Mesenchymal stem cell (in vitro differentiated cells and primary cell): ENCODE results near the gene DPP10.

ENCODE experiments used
- DNase-seq: peaks from one replicate; pipeline ENCODE4 v3.0.0-alpha.2; 2013
- H2AFZ ChIP-seq: one replicate; pipeline ENCODE4 v1.6.1; 2013; ENCODE audit warnings: low read depth, mild to moderate bottlenecking, control low read depth, inconsistent platforms, low read length, moderate library complexity
- H2AK5ac ChIP-seq: 2 replicates; pipeline ENCODE4 v1.6.1; 2013; ENCODE audit warnings: low read length, moderate library complexity, mild to moderate bottlenecking, inconsistent platforms; ENCODE audit not compliant: severe bottlenecking
- H2BK120ac ChIP-seq: one replicate; pipeline ENCODE4 v1.6.1; 2013; ENCODE audit warnings: low read depth, mild to moderate bottlenecking, inconsistent platforms, low read length, moderate library complexity
- H2BK12ac ChIP-seq, 2 experiments: one replicate each; pipeline ENCODE4 v1.6.1; 2013; ENCODE audit warnings: inconsistent platforms in 2 of 2, low read length in 2 of 2, mild to moderate bottlenecking in 2 of 2, moderate library complexity in 2 of 2, control low read depth in 1 of 2
- H2BK15ac ChIP-seq: one replicate; pipeline ENCODE4 v1.6.1; 2013; ENCODE audit warnings: mild to moderate bottlenecking, low read depth, inconsistent platforms; ENCODE audit not compliant: poor library complexity, severe bottlenecking
- H2BK5ac ChIP-seq: 2 replicates; pipeline ENCODE4 v1.6.1; 2013; ENCODE audit warnings: low read depth, mild to moderate bottlenecking, low read length, control low read depth, inconsistent platforms; ENCODE audit not compliant: poor library complexity, severe bottlenecking
- H3K14ac ChIP-seq, 2 experiments: one replicate each; pipeline ENCODE4 v1.6.1; 2013; ENCODE audit warnings: inconsistent platforms in 2 of 2, low read length in 2 of 2, control low read depth in 1 of 2, mild to moderate bottlenecking in 1 of 2, moderate library complexity in 1 of 2
- H3K18ac ChIP-seq, 2 experiments: one replicate each; pipeline ENCODE4 v1.6.1; 2013; ENCODE audit warnings: inconsistent platforms in 2 of 2, low read length in 2 of 2, control low read depth in 1 of 2, low read depth in 1 of 2, mild to moderate bottlenecking in 1 of 2
- H3K23ac ChIP-seq, 2 experiments: one replicate each; pipeline ENCODE4 v1.6.1; 2013; ENCODE audit warnings: inconsistent platforms in 2 of 2, low read length in 2 of 2, mild to moderate bottlenecking in 2 of 2, moderate library complexity in 2 of 2, control low read depth in 1 of 2
- H3K27ac ChIP-seq: 2 replicates; pipeline ENCODE4 v1.5.1; 2013; ENCODE audit warnings: mild to moderate bottlenecking, moderate library complexity, low read length, control low read depth, inconsistent platforms; ENCODE audit not compliant: poor library complexity, severe bottlenecking
- H3K27me3 ChIP-seq, 2 experiments: 2 replicates each; pipeline versions ENCODE4 v1.6.1 to v1.7.0; 2013; ENCODE audit warnings: low read length in 2 of 2, mild to moderate bottlenecking in 2 of 2, moderate library complexity in 2 of 2, control low read depth in 1 of 2, inconsistent platforms in 1 of 2; ENCODE audit not compliant: control insufficient read depth in 1 of 2, insufficient read depth in 1 of 2
- H3K36me3 ChIP-seq, 2 experiments: 2 replicates each; pipeline versions ENCODE4 v1.6.1 to v1.7.0; 2013; ENCODE audit warnings: low read length in 2 of 2, control low read depth in 1 of 2, inconsistent platforms in 1 of 2, low read depth in 1 of 2, mild to moderate bottlenecking in 1 of 2; ENCODE audit not compliant: insufficient read depth in 2 of 2, control insufficient read depth in 1 of 2
- H3K4ac ChIP-seq, 2 experiments: one replicate each; pipeline ENCODE4 v1.6.1; 2013; ENCODE audit warnings: inconsistent platforms in 2 of 2, low read length in 2 of 2, mild to moderate bottlenecking in 2 of 2, moderate library complexity in 2 of 2, control low read depth in 1 of 2, low read depth in 1 of 2
- H3K4me1 ChIP-seq: 2 replicates; pipeline ENCODE4 v1.6.1; 2013; ENCODE audit warnings: low read depth, low read length, control low read depth; ENCODE audit not compliant: control insufficient read depth, insufficient read depth
- H3K4me2 ChIP-seq: 2 replicates; pipeline ENCODE4 v1.6.1; 2013; ENCODE audit warnings: low read length, mild to moderate bottlenecking, inconsistent platforms; ENCODE audit not compliant: poor library complexity, severe bottlenecking
- H3K4me3 ChIP-seq, 2 experiments: 2 replicates each; pipeline versions ENCODE4 v1.5.1 to v1.7.0; 2013; ENCODE audit warnings: low read length in 2 of 2, mild to moderate bottlenecking in 2 of 2, control low read depth in 1 of 2, low read depth in 1 of 2; ENCODE audit not compliant: insufficient read depth in 1 of 2
- H3K79me1 ChIP-seq: replicated peaks from 2 replicates; pipeline ENCODE4 v1.6.1; 2013; ENCODE audit warnings: mild to moderate bottlenecking, control low read depth, low read length, inconsistent platforms; ENCODE audit not compliant: poor library complexity, severe bottlenecking
- H3K9ac ChIP-seq: 2 replicates; pipeline ENCODE4 v1.7.0; 2013; ENCODE audit warnings: mild to moderate bottlenecking, low read length, moderate library complexity
- H3K9me3 ChIP-seq: 2 replicates; pipeline ENCODE4 v1.7.0; 2013; ENCODE audit warnings: mild to moderate bottlenecking, low read length; ENCODE audit not compliant: control insufficient read depth
- H4K8ac ChIP-seq: one replicate; pipeline ENCODE4 v1.6.1; 2013; ENCODE audit warnings: inconsistent platforms, mild to moderate bottlenecking, low read length, moderate library complexity
- H4K91ac ChIP-seq: one replicate; pipeline ENCODE4 v1.6.1; 2013; ENCODE audit warnings: mild to moderate bottlenecking, low read length, inconsistent platforms
- WGBS: methylation state at CpG from one replicate; pipeline ENCODE4 v1.1.7; 2013; ENCODE audit warnings: mixed read lengths; 5-methylcytosine and 5-hydroxymethylcytosine counted together

DPP10 gene

GRCh38 chr2:115119086-115119485 is 676.6 kb downstream of the DPP10 start:
- WGBS: no CpG with 5 or more reads among the region's 1 CpG

GRCh38 chr2:115122701-115123100 is 680.3 kb downstream of the DPP10 start:
- H4K8ac ChIP-seq: no peak overlapping the region
- H2AFZ ChIP-seq: no peak overlapping the region
- H2BK15ac ChIP-seq: no peak overlapping the region
- no peak for DNase-seq
- no peak overlapping the region for H3K23ac ChIP-seq
- no peak overlapping the region for H2BK5ac ChIP-seq
- H3K4ac ChIP-seq: no peak overlapping the region
- H3K27me3 ChIP-seq: no peaks in the 10 kb centered on the region
- H3K79me1 ChIP-seq: no peaks in the 10 kb centered on the region
- H3K4me2 ChIP-seq: no peak overlapping the region
- WGBS: 75% methylated on average over 2 of the region's 2 CpGs
- no peak overlapping the region for H2BK12ac ChIP-seq
- H3K4me1 ChIP-seq: no peaks in the 10 kb centered on the region
- no peak overlapping the region for H3K9ac ChIP-seq
- H2BK120ac ChIP-seq: no peak overlapping the region
- no peak overlapping the region for H3K4me3 ChIP-seq
- H3K14ac ChIP-seq: no peak overlapping the region
- H3K36me3 ChIP-seq: no peaks in the 10 kb centered on the region
- H2AK5ac ChIP-seq: no peak overlapping the region
- no peak overlapping the region for H4K91ac ChIP-seq
- no peaks in the 10 kb centered on the region for H3K9me3 ChIP-seq
- H3K18ac ChIP-seq: no peak overlapping the region
- no peak overlapping the region for H3K27ac ChIP-seq

More at GRCh38 chr2:115119086-115119485, 676.6 kb downstream of the DPP10 start:
- H3K36me3 ChIP-seq: no peaks in the 10 kb centered on the region
- H3K18ac ChIP-seq: no peak overlapping the region
- no peak overlapping the region for H2BK120ac ChIP-seq
- H3K9me3 ChIP-seq: peaks cover 4% of the 10 kb centered on the region
- H2BK12ac ChIP-seq: no peak overlapping the region
- H3K4me2 ChIP-seq: no peak overlapping the region
- no peaks in the 10 kb centered on the region for H3K27me3 ChIP-seq
- H3K23ac ChIP-seq: no peak overlapping the region
- no peak overlapping the region for H2AFZ ChIP-seq
- no peak overlapping the region for H3K27ac ChIP-seq
- no peak overlapping the region for H3K4me3 ChIP-seq
- no peak overlapping the region for H4K8ac ChIP-seq
- no peaks in the 10 kb centered on the region for H3K79me1 ChIP-seq
- no peak overlapping the region for H3K9ac ChIP-seq
- no peaks in the 10 kb centered on the region for H3K4me1 ChIP-seq
- H2AK5ac ChIP-seq: no peak overlapping the region
- no peak overlapping the region for H3K14ac ChIP-seq
- no peak overlapping the region for H4K91ac ChIP-seq
- no peak overlapping the region for H2BK5ac ChIP-seq
- DNase-seq: no peak
- H3K4ac ChIP-seq: no peak overlapping the region
- H2BK15ac ChIP-seq: no peak overlapping the region

- Histone ChIP-seq H4K91ac (no peak overlapping the region), H3K18ac (no peak overlapping the region), H3K4ac (no peak overlapping the region), H3K79me1 (no peaks in the 10 kb centered on the region), H3K23ac (no peak overlapping the region), H3K4me3 (no peak overlapping the region), H2BK120ac (no peak overlapping the region), H2AK5ac (no peak overlapping the region), H2AFZ (no peak overlapping the region), H2BK15ac (no peak overlapping the region), H3K36me3 (no peaks in the 10 kb centered on the region), H4K8ac (no peak overlapping the region), H2BK12ac (no peak overlapping the region), H3K27ac (no peak overlapping the region), H3K9ac (no peak overlapping the region), H3K4me2 (no peak overlapping the region), H3K9me3 (no peaks in the 10 kb centered on the region), H3K27me3 (no peaks in the 10 kb centered on the region), H2BK5ac (no peak overlapping the region), H3K4me1 (no peaks in the 10 kb centered on the region), H3K14ac (no peak overlapping the region)
- WGBS: no CpG with 5 or more reads among the region's 1 CpG
- no peak for DNase-seq
These were observed 682.4 kb downstream of the DPP10 start for GRCh38 chr2:115124817-115125216.

- no peak overlapping the region for H3K18ac ChIP-seq
- H2BK12ac ChIP-seq: no peak overlapping the region
- H2BK5ac ChIP-seq: no peak overlapping the region
- DNase-seq: no peak
- H3K4me3 ChIP-seq: no peak overlapping the region
- no peak overlapping the region for H2BK120ac ChIP-seq
- H4K8ac ChIP-seq: no peak overlapping the region
- no peaks in the 10 kb centered on the region for H3K79me1 ChIP-seq
- no peak overlapping the region for H2BK15ac ChIP-seq
- no peak overlapping the region for H3K23ac ChIP-seq
- H3K4ac ChIP-seq: no peak overlapping the region
- H2AK5ac ChIP-seq: no peak overlapping the region
- no peaks in the 10 kb centered on the region for H3K36me3 ChIP-seq
- H3K27ac ChIP-seq: no peak overlapping the region
- H3K4me2 ChIP-seq: no peak overlapping the region
- no peaks in the 10 kb centered on the region for H3K9me3 ChIP-seq
- H3K4me1 ChIP-seq: no peaks in the 10 kb centered on the region
- no peak overlapping the region for H4K91ac ChIP-seq
- H2AFZ ChIP-seq: no peak overlapping the region
- H3K27me3 ChIP-seq: no peaks in the 10 kb centered on the region
- no peak overlapping the region for H3K9ac ChIP-seq
- WGBS: 67% methylated on average over 3 of the region's 3 CpGs
- no peak overlapping the region for H3K14ac ChIP-seq
These were observed 687.1 kb downstream of the DPP10 start for GRCh38 chr2:115129536-115129935.
